ENCODE data around the gene RAB37. TPM values are rescaled to one million over a fixed set of nuclear protein-coding genes. Genes with fewer than 3 reads are reported as not detected.

Gene RAB37
- total and polyA plus RNA-seq, 9 of the 15 experiments (the other 6 are each of a cell fraction or from before 2014, with no cell fraction given), result 0.03 to 0.27 (median 0.11) TPM; not detected in 4

DNA sequence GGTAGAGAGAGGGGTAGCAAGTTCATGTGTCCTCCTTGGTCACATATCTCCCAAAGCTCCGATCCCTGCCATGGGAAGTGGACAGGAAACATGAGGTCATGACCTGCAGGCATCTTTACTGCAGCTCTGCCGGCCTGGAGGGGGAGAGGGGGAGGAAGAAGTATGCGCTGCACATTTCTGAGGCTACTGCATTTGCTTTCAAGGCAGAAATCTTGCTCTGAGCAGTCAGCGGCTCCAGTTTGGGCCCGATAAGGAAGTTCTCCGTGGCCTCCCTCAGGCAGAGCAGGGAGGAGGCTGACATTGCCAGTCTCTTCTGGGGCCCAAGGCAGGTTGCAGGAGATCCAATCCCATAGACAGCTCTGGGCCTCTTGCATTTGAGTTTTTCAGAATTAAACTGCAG is 9.9 kb downstream of the RAB37 start (continued):
- TF ChIP-seq, protein P1, sequence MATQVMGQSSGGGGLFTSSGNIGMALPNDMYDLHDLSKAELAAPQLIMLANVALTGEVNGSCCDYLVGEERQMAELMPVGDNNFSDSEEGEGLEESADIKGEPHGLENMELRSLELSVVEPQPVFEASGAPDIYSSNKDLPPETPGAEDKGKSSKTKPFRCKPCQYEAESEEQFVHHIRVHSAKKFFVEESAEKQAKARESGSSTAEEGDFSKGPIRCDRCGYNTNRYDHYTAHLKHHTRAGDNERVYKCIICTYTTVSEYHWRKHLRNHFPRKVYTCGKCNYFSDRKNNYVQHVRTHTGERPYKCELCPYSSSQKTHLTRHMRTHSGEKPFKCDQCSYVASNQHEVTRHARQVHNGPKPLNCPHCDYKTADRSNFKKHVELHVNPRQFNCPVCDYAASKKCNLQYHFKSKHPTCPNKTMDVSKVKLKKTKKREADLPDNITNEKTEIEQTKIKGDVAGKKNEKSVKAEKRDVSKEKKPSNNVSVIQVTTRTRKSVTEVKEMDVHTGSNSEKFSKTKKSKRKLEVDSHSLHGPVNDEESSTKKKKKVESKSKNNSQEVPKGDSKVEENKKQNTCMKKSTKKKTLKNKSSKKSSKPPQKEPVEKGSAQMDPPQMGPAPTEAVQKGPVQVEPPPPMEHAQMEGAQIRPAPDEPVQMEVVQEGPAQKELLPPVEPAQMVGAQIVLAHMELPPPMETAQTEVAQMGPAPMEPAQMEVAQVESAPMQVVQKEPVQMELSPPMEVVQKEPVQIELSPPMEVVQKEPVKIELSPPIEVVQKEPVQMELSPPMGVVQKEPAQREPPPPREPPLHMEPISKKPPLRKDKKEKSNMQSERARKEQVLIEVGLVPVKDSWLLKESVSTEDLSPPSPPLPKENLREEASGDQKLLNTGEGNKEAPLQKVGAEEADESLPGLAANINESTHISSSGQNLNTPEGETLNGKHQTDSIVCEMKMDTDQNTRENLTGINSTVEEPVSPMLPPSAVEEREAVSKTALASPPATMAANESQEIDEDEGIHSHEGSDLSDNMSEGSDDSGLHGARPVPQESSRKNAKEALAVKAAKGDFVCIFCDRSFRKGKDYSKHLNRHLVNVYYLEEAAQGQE (IDR thresholded peaks at IDR 0.05; ENCODE audit: borderline replicate concordance), result peak; percentile 19; the same call in 1 of the 2 replicates
- TF ChIP-seq, protein P1 (CRISPR knock-in tag; IDR thresholded peaks at IDR 0.05; ENCODE audit: low read depth), result no peak
- TF ChIP-seq NFXL1 (CRISPR knock-in tag; IDR thresholded peaks at IDR 0.05), result no peak
- TF ChIP-seq MAFG (tag; conservative IDR thresholded peaks at IDR 0.05), result no peak
- TF ChIP-seq TCF3 (CRISPR knock-in tag; IDR thresholded peaks at IDR 0.05), result peak; percentile 43
- TF ChIP-seq POLR3A (IDR thresholded peaks at IDR 0.05; ENCODE audit: borderline replicate concordance, extremely low read depth, insufficient read depth, insufficient read length), result no peak
- TF ChIP-seq CTBP1 (IDR thresholded peaks at IDR 0.05; ENCODE audit: borderline replicate concordance), result peak; percentile 64; the same call in 1 of the 2 replicates
- peak; percentile 48 for TF ChIP-seq CXXC5 (CRISPR knock-in tag; IDR thresholded peaks at IDR 0.05)
- no peak for TF ChIP-seq TCF7 (IDR thresholded peaks at IDR 0.05; ENCODE audit: borderline replicate concordance)
- TF ChIP-seq, protein P2, sequence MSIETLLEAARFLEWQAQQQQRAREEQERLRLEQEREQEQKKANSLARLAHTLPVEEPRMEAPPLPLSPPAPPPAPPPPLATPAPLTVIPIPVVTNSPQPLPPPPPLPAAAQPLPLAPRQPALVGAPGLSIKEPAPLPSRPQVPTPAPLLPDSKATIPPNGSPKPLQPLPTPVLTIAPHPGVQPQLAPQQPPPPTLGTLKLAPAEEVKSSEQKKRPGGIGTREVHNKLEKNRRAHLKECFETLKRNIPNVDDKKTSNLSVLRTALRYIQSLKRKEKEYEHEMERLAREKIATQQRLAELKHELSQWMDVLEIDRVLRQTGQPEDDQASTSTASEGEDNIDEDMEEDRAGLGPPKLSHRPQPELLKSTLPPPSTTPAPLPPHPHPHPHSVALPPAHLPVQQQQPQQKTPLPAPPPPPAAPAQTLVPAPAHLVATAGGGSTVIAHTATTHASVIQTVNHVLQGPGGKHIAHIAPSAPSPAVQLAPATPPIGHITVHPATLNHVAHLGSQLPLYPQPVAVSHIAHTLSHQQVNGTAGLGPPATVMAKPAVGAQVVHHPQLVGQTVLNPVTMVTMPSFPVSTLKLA (conservative IDR thresholded peaks at IDR 0.05), result peak in 1 of 2 experiments; percentile 42; a peak in 2 of 4 replicates
- TF ChIP-seq NEUROD1 (IDR thresholded peaks at IDR 0.05; ENCODE audit: borderline replicate concordance, low read depth, low read length, partially characterized antibody), result no peak
- TF ChIP-seq PRMT5 (CRISPR knock-in tag; IDR thresholded peaks at IDR 0.05), result no peak
- TF ChIP-seq, protein P3, sequence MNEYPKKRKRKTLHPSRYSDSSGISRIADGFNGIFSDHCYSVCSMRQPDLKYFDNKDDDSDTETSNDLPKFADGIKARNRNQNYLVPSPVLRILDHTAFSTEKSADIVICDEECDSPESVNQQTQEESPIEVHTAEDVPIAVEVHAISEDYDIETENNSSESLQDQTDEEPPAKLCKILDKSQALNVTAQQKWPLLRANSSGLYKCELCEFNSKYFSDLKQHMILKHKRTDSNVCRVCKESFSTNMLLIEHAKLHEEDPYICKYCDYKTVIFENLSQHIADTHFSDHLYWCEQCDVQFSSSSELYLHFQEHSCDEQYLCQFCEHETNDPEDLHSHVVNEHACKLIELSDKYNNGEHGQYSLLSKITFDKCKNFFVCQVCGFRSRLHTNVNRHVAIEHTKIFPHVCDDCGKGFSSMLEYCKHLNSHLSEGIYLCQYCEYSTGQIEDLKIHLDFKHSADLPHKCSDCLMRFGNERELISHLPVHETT (CRISPR knock-in tag; conservative IDR thresholded peaks at IDR 0.05 in 1 of 2, IDR thresholded peaks at IDR 0.05 in 1 of 2), result peak in 1 of 2 experiments; percentile 65; a peak in 1 of 4 replicates
- TF ChIP-seq TEAD4 (IDR thresholded peaks at IDR 0.05; ENCODE audit: low read length), result peak; percentile 24; the same call in 1 of the 2 replicates
- no peak for TF ChIP-seq TEAD4 (CRISPR knock-in tag; IDR thresholded peaks at IDR 0.05; ENCODE audit: borderline replicate concordance)
- TF ChIP-seq, protein P4, sequence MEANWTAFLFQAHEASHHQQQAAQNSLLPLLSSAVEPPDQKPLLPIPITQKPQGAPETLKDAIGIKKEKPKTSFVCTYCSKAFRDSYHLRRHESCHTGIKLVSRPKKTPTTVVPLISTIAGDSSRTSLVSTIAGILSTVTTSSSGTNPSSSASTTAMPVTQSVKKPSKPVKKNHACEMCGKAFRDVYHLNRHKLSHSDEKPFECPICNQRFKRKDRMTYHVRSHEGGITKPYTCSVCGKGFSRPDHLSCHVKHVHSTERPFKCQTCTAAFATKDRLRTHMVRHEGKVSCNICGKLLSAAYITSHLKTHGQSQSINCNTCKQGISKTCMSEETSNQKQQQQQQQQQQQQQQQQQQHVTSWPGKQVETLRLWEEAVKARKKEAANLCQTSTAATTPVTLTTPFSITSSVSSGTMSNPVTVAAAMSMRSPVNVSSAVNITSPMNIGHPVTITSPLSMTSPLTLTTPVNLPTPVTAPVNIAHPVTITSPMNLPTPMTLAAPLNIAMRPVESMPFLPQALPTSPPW (CRISPR knock-in tag; IDR thresholded peaks at IDR 0.05), result peak; percentile 67

Data from K562 (cell line).